HCT116 (cell line): ENCODE data around the gene PRRG2. TPM values are rescaled to one million over a fixed set of nuclear protein-coding genes. Genes with fewer than 3 reads are reported as not detected.

Experiments
- ATAC-seq: fragments of 200-7000 bp; cut with Tn5 transposase; 2 replicates; pipeline ENCODE4 v1.9.1; 2020; ENCODE audit warnings: mild to moderate bottlenecking, moderate library complexity
- BruUV-seq: library from RNA; stranded (reverse); fragments of 400-500 nt; replicated peaks from 2 replicates; lab custom pipeline; 2021; lab: Mats Ljungman, UMichigan
- CTCF ChIA-PET: fragments of 300-600 bp; sonication (Branson Sonifier 250); formaldehyde crosslinking; loops from one replicate; lab custom pipeline; 2021; ENCODE audit warnings: antibody characterized with exemption; lab: Charles Lee
- POLR2A ChIA-PET: fragments of 300-600, 350-600 bp; sonication (Branson Sonifier 250); formaldehyde crosslinking; loops from one replicate; lab custom pipeline; 2021; ENCODE audit warnings: antibody characterized with exemption; lab: Charles Lee
- RAD21 ChIA-PET, 2 experiments: fragments of 300-600 bp; sonication (Branson Sonifier 250); formaldehyde crosslinking; loops; one replicate each; lab custom pipeline; 2023; ENCODE audit warnings: low total read pairs in 2 of 2; ENCODE audit not compliant: uncharacterized antibody in 2 of 2, unreplicated experiment in 2 of 2, low non-redundant PET in 1 of 2; lab: Charles Lee
- DNase-seq: peaks from one replicate; pipeline ENCODE4 v3.0.0-alpha.2; 2010; ENCODE audit warnings: low read depth, low spot score
- H2AFZ ChIP-seq: fragments of 200-600 bp; shearing (Covaris generic), sonication (generic); 2 replicates; pipeline ENCODE4 v1.6.1; 2017; ENCODE audit warnings: low read depth, mixed run types, mixed read lengths, antibody characterized with exemption, low read length; ENCODE audit not compliant: poor library complexity, severe bottlenecking
- H3K27ac ChIP-seq: 2 replicates; pipeline ENCODE4 v1.5.1; 2012; ENCODE audit warnings: low read depth, low read length
- H3K27me3 ChIP-seq: fragments of 200-600 bp; sonication (generic); 2 replicates; pipeline ENCODE4 v1.6.1; 2016; ENCODE audit warnings: mixed run types, low read length, mixed read lengths; ENCODE audit not compliant: insufficient read depth
- H3K36me3 ChIP-seq, 2 experiments: fragments of 200-500 bp in 1 of 2; fragments of 200-600 bp in 1 of 2; sonication (Bioruptor generic) in 1 of 2; sonication (generic) in 1 of 2; 2 replicates each; pipeline versions ENCODE4 v1.5.1 to v1.6.1; 2014 to 2016; ENCODE audit warnings: low read length in 2 of 2, inconsistent platforms in 1 of 2, mixed read lengths in 1 of 2, mixed run types in 1 of 2; ENCODE audit not compliant: insufficient read depth in 2 of 2, control insufficient read depth in 1 of 2
- H3K4me1 ChIP-seq, 2 experiments: fragments of 200-600 bp in 1 of 2; sonication (generic) in 1 of 2; 2 replicates each; pipeline versions ENCODE4 v1.5.1 to v1.6.1; 2012 to 2017; ENCODE audit warnings: low read length in 2 of 2, inconsistent platforms in 1 of 2, mild to moderate bottlenecking in 1 of 2, mixed read lengths in 1 of 2, mixed run types in 1 of 2, moderate library complexity in 1 of 2; ENCODE audit not compliant: insufficient read depth in 2 of 2, control insufficient read depth in 1 of 2
- H3K4me2 ChIP-seq: fragments of 200-600 bp; sonication (generic); 2 replicates; pipeline ENCODE4 v1.6.1; 2017; ENCODE audit warnings: mixed run types, low read length, mixed read lengths
- H3K4me3 ChIP-seq, 2 experiments: fragments of 200-600 bp in 1 of 2; sonication (generic) in 1 of 2; replicated peaks in 1 of 2; 2 replicates each; pipeline ENCODE4 v1.5.1; 2011 to 2016; ENCODE audit warnings: low read length in 2 of 2, control low read depth in 1 of 2, low read depth in 1 of 2, mild to moderate bottlenecking in 1 of 2, mixed read lengths in 1 of 2, mixed run types in 1 of 2
- H3K79me2 ChIP-seq: fragments of 200-600 bp; sonication (generic); 2 replicates; pipeline ENCODE4 v1.6.1; 2017; ENCODE audit warnings: mild to moderate bottlenecking, mixed run types, low read length, moderate library complexity, mixed read lengths; ENCODE audit not compliant: insufficient read depth
- H3K9ac ChIP-seq: fragments of 200-600 bp; sonication (generic); 2 replicates; pipeline ENCODE4 v1.6.1; 2016; ENCODE audit warnings: low read length, mixed read lengths
- H3K9me2 ChIP-seq: fragments of 200-600 bp; sonication (generic), shearing (Covaris generic); 2 replicates; pipeline ENCODE4 v1.6.1; 2017; ENCODE audit warnings: mixed run types, mild to moderate bottlenecking, moderate library complexity; ENCODE audit not compliant: insufficient read depth
- H3K9me3 ChIP-seq, 2 experiments: fragments of 200-500 bp in 1 of 2; fragments of 200-600 bp in 1 of 2; sonication (Bioruptor generic) in 1 of 2; sonication (generic) in 1 of 2; 2 replicates each; pipeline ENCODE4 v1.6.1; 2014 to 2017; ENCODE audit warnings: low read length in 2 of 2, mixed read lengths in 2 of 2, inconsistent platforms in 1 of 2, low read depth in 1 of 2, mild to moderate bottlenecking in 1 of 2, mixed run types in 1 of 2, moderate library complexity in 1 of 2; ENCODE audit not compliant: control insufficient read depth in 1 of 2, insufficient read depth in 1 of 2
- H4K20me1 ChIP-seq: fragments of 200-600 bp; sonication (generic), shearing (Covaris generic); 2 replicates; pipeline ENCODE4 v1.6.1; 2017; ENCODE audit warnings: mixed run types, mild to moderate bottlenecking, moderate library complexity; ENCODE audit not compliant: insufficient read depth
- CBX3 ChIP-seq: IDR thresholded peaks from 2 replicates; pipeline ENCODE4 v1.6.1; 2012; ENCODE audit warnings: low read depth
- CEBPB ChIP-seq: IDR thresholded peaks from 2 replicates; pipeline ENCODE4 v1.6.1; 2012; ENCODE audit warnings: low read depth
- EGR1 ChIP-seq: IDR thresholded peaks from 2 replicates; pipeline ENCODE4 v1.6.1; 2012; ENCODE audit warnings: low read depth
- ELF1 ChIP-seq: IDR thresholded peaks from 2 replicates; pipeline ENCODE4 v1.6.1; 2012; ENCODE audit warnings: low read depth, borderline replicate concordance
- EZH2phosphoT487 ChIP-seq: fragments of 200-600 bp; IDR thresholded peaks from 2 replicates; pipeline ENCODE4 v1.6.1; 2018; ENCODE audit warnings: antibody characterized with exemption, borderline replicate concordance
- FOSL1 ChIP-seq: IDR thresholded peaks from 2 replicates; pipeline ENCODE4 v1.6.1; 2012; ENCODE audit warnings: low read depth
- POLR2A ChIP-seq: IDR thresholded peaks from 2 replicates; pipeline ENCODE4 v1.7.0; 2011; ENCODE audit warnings: borderline replicate concordance; ENCODE audit not compliant: insufficient read depth, insufficient read length; ENCODE audit errors: extremely low read depth
- POLR2AphosphoS5 ChIP-seq: IDR thresholded peaks from 2 replicates; pipeline ENCODE4 v1.6.1; 2011; ENCODE audit warnings: mild to moderate bottlenecking, low read depth, low read length, moderate library complexity
- RAD21 ChIP-seq: IDR thresholded peaks from 2 replicates; pipeline ENCODE4 v1.6.1; 2012; ENCODE audit warnings: low read depth, mild to moderate bottlenecking
- SIN3A ChIP-seq: IDR thresholded peaks from 2 replicates; pipeline ENCODE4 v1.6.1; 2012; ENCODE audit warnings: low read depth
- SP1 ChIP-seq: IDR thresholded peaks from 2 replicates; pipeline ENCODE4 v1.6.1; 2012; ENCODE audit warnings: low read depth
- YY1 ChIP-seq: IDR thresholded peaks from 2 replicates; pipeline ENCODE4 v1.6.1; 2011; ENCODE audit warnings: low read length, low read depth, moderate library complexity, mild to moderate bottlenecking; ENCODE audit not compliant: insufficient replicate concordance; ENCODE audit errors: extremely low read depth
- ZFX ChIP-seq: fragments of 450-650 bp; IDR thresholded peaks from 2 replicates; pipeline ENCODE4 v1.6.1; 2017
- ZNF274 ChIP-seq: fragments of 200-500 bp; sonication (Bioruptor generic); IDR thresholded peaks from 2 replicates; pipeline ENCODE4 v1.6.1; 2014; ENCODE audit warnings: mild to moderate bottlenecking, low read depth, low read length, inconsistent platforms
- intact Hi-C: fragments of 100-400 bp; cut with micrococcal nuclease; formaldehyde crosslinking; loops from 2 replicates; pipeline ENCODE4 v1.10.0; 2022
- total RNA-seq: library from RNA; stranded (reverse); gene quantifications from one replicate; pipeline ENCODE4 v1.2.1, GENCODE V29; 2021; ENCODE audit not compliant: unreplicated experiment
- TF ChIP-seq, protein P1 (sequence below): IDR thresholded peaks from 2 replicates; pipeline ENCODE4 v1.6.1; 2012; ENCODE audit warnings: low read depth
- TF ChIP-seq, protein P2 (sequence below), 3 experiments: fragments of 200-600 bp in 1 of 3; sonication (generic) in 1 of 3; IDR thresholded peaks in 2 of 3; conservative IDR thresholded peaks in 1 of 3; 2 replicates each; pipeline ENCODE4 v1.5.1; 2012 to 2017; ENCODE audit warnings: low read depth in 2 of 3, low read length in 2 of 3, antibody characterized with exemption in 1 of 3, borderline replicate concordance in 1 of 3, control low read depth in 1 of 3, mild to moderate bottlenecking in 1 of 3, mixed read lengths in 1 of 3, mixed run types in 1 of 3, moderate library complexity in 1 of 3; ENCODE audit not compliant: insufficient read depth in 1 of 3
- TF ChIP-seq, protein P3 (sequence below): IDR thresholded peaks from 2 replicates; pipeline ENCODE4 v1.6.1; 2012
- TF ChIP-seq, protein P4 (sequence below): IDR thresholded peaks from 2 replicates; pipeline ENCODE4 v1.6.1; 2011; ENCODE audit warnings: mild to moderate bottlenecking, low read length, moderate library complexity; ENCODE audit not compliant: insufficient replicate concordance; ENCODE audit errors: extremely low read depth
- TF ChIP-seq, protein P5 (sequence below): IDR thresholded peaks from 2 replicates; pipeline ENCODE4 v1.6.1; 2012

PRRG2 gene
- total RNA-seq, 1 experiment from 2014 or later = 6.2 TPM

DNA sequence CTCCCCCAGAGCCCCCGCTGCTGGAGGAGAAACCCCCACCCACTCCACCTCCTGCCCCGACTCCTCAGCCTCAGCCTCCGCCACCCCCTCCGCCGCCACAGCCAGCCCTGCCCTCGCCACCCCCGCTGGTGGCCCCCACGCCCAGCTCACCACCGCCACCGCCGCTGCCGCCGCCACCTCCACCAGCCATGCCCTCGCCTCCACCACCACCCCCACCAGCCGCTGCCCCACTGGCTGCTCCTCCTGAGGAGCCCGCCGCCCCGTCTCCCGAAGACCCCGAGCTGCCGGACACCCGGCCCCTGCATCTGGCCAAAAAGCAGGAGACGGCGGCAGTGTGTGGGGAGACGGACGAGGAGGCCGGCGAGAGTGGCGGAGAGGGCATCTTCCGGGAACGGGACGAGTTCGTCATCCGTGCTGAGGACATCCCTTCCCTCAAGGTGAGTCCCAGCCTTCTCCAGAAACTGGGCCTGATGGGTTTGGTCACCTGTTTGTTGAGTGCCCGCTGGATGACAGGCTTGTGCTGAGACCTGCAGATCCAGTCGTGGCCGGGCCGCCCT is 20.4 kb downstream of the PRRG2 start:
- RAD21 ChIA-PET = no interaction called here
- Histone ChIP-seq H3K27me3 (no peaks in the 10 kb centered on the region), H4K20me1 (no peaks in the 10 kb centered on the region), H3K4me1 (no peaks in the 10 kb centered on the region), H3K36me3 (peaks cover 39 to 45% of the 10 kb centered on the region in 2 experiments; a peak in 3 of 4 replicates), H3K79me2 (peaks cover 62% of the 10 kb centered on the region), H2AFZ (no peak overlapping the region), H3K27ac (no peak overlapping the region), H3K9me2 (no peaks in the 10 kb centered on the region), H3K9me3 (no peaks in the 10 kb centered on the region), H3K9ac (no peak overlapping the region), H3K4me2 (no peak overlapping the region), H3K4me3 (no peak overlapping the region)
- no peak for DNase-seq
- CTCF ChIA-PET = no interaction called here
- POLR2A ChIA-PET = no interaction called here
- TF ChIP-seq ZNF274 (no peak), RAD21 (no peak), ZFX (no peak), CEBPB (no peak), YY1 (no peak), POLR2A (no peak), CBX3 (no peak), SIN3A (no peak), EZH2phosphoT487 (no peak), POLR2AphosphoS5 (no peak), FOSL1 (no peak), EGR1 (no peak), ELF1 (no peak), SP1 (no peak)
- TF ChIP-seq, protein P1, sequence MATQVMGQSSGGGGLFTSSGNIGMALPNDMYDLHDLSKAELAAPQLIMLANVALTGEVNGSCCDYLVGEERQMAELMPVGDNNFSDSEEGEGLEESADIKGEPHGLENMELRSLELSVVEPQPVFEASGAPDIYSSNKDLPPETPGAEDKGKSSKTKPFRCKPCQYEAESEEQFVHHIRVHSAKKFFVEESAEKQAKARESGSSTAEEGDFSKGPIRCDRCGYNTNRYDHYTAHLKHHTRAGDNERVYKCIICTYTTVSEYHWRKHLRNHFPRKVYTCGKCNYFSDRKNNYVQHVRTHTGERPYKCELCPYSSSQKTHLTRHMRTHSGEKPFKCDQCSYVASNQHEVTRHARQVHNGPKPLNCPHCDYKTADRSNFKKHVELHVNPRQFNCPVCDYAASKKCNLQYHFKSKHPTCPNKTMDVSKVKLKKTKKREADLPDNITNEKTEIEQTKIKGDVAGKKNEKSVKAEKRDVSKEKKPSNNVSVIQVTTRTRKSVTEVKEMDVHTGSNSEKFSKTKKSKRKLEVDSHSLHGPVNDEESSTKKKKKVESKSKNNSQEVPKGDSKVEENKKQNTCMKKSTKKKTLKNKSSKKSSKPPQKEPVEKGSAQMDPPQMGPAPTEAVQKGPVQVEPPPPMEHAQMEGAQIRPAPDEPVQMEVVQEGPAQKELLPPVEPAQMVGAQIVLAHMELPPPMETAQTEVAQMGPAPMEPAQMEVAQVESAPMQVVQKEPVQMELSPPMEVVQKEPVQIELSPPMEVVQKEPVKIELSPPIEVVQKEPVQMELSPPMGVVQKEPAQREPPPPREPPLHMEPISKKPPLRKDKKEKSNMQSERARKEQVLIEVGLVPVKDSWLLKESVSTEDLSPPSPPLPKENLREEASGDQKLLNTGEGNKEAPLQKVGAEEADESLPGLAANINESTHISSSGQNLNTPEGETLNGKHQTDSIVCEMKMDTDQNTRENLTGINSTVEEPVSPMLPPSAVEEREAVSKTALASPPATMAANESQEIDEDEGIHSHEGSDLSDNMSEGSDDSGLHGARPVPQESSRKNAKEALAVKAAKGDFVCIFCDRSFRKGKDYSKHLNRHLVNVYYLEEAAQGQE = no peak
- TF ChIP-seq, protein P2, sequence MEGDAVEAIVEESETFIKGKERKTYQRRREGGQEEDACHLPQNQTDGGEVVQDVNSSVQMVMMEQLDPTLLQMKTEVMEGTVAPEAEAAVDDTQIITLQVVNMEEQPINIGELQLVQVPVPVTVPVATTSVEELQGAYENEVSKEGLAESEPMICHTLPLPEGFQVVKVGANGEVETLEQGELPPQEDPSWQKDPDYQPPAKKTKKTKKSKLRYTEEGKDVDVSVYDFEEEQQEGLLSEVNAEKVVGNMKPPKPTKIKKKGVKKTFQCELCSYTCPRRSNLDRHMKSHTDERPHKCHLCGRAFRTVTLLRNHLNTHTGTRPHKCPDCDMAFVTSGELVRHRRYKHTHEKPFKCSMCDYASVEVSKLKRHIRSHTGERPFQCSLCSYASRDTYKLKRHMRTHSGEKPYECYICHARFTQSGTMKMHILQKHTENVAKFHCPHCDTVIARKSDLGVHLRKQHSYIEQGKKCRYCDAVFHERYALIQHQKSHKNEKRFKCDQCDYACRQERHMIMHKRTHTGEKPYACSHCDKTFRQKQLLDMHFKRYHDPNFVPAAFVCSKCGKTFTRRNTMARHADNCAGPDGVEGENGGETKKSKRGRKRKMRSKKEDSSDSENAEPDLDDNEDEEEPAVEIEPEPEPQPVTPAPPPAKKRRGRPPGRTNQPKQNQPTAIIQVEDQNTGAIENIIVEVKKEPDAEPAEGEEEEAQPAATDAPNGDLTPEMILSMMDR (IDR thresholded peaks at IDR 0.05 in 2 of 3, conservative IDR thresholded peaks at IDR 0.05 in 1 of 3; ENCODE audit: borderline replicate concordance in 1 of 3, insufficient read depth in 1 of 3, low read depth in 2 of 3, low read length in 2 of 3) = no peak
- TF ChIP-seq, protein P3, sequence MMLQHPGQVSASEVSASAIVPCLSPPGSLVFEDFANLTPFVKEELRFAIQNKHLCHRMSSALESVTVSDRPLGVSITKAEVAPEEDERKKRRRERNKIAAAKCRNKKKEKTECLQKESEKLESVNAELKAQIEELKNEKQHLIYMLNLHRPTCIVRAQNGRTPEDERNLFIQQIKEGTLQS = no peak
- TF ChIP-seq, protein P4, sequence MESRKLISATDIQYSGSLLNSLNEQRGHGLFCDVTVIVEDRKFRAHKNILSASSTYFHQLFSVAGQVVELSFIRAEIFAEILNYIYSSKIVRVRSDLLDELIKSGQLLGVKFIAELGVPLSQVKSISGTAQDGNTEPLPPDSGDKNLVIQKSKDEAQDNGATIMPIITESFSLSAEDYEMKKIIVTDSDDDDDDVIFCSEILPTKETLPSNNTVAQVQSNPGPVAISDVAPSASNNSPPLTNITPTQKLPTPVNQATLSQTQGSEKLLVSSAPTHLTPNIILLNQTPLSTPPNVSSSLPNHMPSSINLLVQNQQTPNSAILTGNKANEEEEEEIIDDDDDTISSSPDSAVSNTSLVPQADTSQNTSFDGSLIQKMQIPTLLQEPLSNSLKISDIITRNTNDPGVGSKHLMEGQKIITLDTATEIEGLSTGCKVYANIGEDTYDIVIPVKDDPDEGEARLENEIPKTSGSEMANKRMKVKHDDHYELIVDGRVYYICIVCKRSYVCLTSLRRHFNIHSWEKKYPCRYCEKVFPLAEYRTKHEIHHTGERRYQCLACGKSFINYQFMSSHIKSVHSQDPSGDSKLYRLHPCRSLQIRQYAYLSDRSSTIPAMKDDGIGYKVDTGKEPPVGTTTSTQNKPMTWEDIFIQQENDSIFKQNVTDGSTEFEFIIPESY = no peak
- TF ChIP-seq, protein P5, sequence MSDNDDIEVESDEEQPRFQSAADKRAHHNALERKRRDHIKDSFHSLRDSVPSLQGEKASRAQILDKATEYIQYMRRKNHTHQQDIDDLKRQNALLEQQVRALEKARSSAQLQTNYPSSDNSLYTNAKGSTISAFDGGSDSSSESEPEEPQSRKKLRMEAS = no peak
- BruUV-seq = no TSS peak
- intact Hi-C loops = no loop called here
- ATAC-seq = no peak
